Hepatocyte (in vitro differentiated cells): ENCODE data around the gene GRK6.

Experiments
- EZH2 ChIP-seq: fragments of 200-600 bp; sonication (generic); IDR thresholded peaks from 2 replicates; pipeline ENCODE4 v1.6.1; 2016; ENCODE audit warnings: antibody characterized with exemption, mild to moderate bottlenecking, borderline replicate concordance
- TF ChIP-seq, protein P1 (sequence below): fragments of 200-600 bp; sonication (generic); IDR thresholded peaks from 2 replicates; pipeline ENCODE4 v1.5.1; 2016; ENCODE audit warnings: antibody characterized with exemption, mild to moderate bottlenecking; ENCODE audit not compliant: poor library complexity

DNA sequence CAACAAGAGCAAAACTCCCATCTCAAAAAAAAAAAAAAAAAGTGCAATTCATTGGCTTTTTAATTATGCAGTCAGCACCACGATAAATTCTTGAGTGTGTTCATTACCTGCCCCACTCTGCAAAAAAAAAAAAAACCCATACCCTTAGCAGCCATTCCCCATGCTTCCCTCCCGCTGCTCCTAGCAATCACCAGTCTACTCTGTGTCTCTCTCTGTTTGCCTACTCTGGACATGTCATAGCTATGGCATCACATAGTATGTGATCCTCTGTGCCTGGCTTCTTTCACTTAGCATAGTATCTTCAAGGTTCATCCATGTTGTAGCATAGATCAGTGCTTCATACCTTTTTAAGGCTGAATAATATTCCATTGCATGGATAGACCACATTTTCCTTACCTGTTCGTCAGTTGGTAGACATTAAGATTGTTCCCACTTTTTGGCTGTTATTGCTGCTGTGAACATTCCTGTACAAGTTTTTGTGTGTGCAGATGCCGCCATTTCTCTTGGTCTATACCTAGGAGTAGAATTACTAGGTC lies 13.1 kb downstream of the GRK6 start:
- TF ChIP-seq, protein P1, sequence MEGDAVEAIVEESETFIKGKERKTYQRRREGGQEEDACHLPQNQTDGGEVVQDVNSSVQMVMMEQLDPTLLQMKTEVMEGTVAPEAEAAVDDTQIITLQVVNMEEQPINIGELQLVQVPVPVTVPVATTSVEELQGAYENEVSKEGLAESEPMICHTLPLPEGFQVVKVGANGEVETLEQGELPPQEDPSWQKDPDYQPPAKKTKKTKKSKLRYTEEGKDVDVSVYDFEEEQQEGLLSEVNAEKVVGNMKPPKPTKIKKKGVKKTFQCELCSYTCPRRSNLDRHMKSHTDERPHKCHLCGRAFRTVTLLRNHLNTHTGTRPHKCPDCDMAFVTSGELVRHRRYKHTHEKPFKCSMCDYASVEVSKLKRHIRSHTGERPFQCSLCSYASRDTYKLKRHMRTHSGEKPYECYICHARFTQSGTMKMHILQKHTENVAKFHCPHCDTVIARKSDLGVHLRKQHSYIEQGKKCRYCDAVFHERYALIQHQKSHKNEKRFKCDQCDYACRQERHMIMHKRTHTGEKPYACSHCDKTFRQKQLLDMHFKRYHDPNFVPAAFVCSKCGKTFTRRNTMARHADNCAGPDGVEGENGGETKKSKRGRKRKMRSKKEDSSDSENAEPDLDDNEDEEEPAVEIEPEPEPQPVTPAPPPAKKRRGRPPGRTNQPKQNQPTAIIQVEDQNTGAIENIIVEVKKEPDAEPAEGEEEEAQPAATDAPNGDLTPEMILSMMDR = no peak
- TF ChIP-seq EZH2 = no peak
